ENCODE measurements around the gene SPATA7. TPM values are rescaled to one million over a fixed set of nuclear protein-coding genes. Genes with fewer than 3 reads are reported as not detected.

SPATA7 gene
- total and polyA plus RNA-seq, 2 experiments from 2014 or later = 16.5 to 17.8 TPM

DNA sequence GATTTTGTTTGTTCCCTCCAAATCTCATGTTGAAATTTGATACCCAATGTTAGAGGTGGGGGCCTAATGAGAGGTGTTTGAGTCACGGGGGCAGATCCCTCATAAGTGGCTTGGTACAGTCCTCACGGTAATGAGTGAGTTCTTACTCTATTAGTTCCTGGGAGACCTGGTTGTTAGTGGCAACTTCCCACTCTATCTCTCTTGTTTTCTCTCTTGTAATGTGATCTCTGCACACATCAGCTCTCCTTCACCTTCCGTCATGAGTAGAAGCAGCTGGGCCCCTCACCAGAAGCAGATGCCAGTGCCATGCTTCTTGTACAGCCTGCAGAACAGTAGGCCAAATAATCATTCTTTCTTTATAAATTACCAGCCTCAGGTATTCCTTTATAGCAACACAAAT is 32.8 kb upstream of the SPATA7 start (continued):
- TF ChIP-seq, protein P1, sequence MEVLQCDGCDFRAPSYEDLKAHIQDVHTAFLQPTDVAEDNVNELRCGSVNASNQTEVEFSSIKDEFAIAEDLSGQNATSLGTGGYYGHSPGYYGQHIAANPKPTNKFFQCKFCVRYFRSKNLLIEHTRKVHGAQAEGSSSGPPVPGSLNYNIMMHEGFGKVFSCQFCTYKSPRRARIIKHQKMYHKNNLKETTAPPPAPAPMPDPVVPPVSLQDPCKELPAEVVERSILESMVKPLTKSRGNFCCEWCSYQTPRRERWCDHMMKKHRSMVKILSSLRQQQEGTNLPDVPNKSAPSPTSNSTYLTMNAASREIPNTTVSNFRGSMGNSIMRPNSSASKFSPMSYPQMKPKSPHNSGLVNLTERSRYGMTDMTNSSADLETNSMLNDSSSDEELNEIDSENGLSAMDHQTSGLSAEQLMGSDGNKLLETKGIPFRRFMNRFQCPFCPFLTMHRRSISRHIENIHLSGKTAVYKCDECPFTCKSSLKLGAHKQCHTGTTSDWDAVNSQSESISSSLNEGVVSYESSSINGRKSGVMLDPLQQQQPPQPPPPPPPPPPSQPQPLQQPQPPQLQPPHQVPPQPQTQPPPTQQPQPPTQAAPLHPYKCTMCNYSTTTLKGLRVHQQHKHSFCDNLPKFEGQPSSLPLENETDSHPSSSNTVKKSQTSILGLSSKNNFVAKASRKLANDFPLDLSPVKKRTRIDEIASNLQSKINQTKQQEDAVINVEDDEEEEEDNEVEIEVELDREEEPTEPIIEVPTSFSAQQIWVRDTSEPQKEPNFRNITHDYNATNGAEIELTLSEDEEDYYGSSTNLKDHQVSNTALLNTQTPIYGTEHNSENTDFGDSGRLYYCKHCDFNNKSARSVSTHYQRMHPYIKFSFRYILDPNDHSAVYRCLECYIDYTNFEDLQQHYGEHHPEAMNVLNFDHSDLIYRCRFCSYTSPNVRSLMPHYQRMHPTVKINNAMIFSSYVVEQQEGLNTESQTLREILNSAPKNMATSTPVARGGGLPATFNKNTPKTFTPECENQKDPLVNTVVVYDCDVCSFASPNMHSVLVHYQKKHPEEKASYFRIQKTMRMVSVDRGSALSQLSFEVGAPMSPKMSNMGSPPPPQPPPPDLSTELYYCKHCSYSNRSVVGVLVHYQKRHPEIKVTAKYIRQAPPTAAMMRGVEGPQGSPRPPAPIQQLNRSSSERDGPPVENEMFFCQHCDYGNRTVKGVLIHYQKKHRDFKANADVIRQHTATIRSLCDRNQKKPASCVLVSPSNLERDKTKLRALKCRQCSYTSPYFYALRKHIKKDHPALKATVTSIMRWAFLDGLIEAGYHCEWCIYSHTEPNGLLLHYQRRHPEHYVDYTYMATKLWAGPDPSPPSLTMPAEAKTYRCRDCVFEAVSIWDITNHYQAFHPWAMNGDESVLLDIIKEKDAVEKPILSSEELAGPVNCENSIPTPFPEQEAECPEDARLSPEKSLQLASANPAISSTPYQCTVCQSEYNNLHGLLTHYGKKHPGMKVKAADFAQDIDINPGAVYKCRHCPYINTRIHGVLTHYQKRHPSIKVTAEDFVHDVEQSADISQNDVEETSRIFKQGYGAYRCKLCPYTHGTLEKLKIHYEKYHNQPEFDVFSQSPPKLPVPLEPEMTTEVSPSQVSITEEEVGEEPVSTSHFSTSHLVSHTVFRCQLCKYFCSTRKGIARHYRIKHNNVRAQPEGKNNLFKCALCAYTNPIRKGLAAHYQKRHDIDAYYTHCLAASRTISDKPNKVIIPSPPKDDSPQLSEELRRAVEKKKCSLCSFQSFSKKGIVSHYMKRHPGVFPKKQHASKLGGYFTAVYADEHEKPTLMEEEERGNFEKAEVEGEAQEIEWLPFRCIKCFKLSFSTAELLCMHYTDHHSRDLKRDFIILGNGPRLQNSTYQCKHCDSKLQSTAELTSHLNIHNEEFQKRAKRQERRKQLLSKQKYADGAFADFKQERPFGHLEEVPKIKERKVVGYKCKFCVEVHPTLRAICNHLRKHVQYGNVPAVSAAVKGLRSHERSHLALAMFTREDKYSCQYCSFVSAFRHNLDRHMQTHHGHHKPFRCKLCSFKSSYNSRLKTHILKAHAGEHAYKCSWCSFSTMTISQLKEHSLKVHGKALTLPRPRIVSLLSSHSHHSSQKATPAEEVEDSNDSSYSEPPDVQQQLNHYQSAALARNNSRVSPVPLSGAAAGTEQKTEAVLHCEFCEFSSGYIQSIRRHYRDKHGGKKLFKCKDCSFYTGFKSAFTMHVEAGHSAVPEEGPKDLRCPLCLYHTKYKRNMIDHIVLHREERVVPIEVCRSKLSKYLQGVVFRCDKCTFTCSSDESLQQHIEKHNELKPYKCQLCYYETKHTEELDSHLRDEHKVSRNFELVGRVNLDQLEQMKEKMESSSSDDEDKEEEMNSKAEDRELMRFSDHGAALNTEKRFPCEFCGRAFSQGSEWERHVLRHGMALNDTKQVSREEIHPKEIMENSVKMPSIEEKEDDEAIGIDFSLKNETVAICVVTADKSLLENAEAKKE (CRISPR knock-in tag; IDR thresholded peaks at IDR 0.05) = no peak
- TF ChIP-seq EZH2 (IDR thresholded peaks at IDR 0.05; ENCODE audit: low read depth, unreplicated experiment) (no peak), EZH2phosphoT487 (IDR thresholded peaks at IDR 0.05; ENCODE audit: unreplicated experiment) (no peak), JUNB (IDR thresholded peaks at IDR 0.05; ENCODE audit: unreplicated experiment) (no peak), POLR2AphosphoS5 (IDR thresholded peaks at IDR 0.05; ENCODE audit: low read depth) (no peak), ZNF114 (CRISPR knock-in tag; IDR thresholded peaks at IDR 0.05) (no peak), CREB1 (CRISPR knock-in tag; IDR thresholded peaks at IDR 0.05; ENCODE audit: low read depth) (no peak), ZNF331 (CRISPR knock-in tag; IDR thresholded peaks at IDR 0.05; ENCODE audit: low read depth) (no peak), STAT1 (IDR thresholded peaks at IDR 0.05; ENCODE audit: unreplicated experiment) (no peak)
- TF ChIP-seq, protein P2, sequence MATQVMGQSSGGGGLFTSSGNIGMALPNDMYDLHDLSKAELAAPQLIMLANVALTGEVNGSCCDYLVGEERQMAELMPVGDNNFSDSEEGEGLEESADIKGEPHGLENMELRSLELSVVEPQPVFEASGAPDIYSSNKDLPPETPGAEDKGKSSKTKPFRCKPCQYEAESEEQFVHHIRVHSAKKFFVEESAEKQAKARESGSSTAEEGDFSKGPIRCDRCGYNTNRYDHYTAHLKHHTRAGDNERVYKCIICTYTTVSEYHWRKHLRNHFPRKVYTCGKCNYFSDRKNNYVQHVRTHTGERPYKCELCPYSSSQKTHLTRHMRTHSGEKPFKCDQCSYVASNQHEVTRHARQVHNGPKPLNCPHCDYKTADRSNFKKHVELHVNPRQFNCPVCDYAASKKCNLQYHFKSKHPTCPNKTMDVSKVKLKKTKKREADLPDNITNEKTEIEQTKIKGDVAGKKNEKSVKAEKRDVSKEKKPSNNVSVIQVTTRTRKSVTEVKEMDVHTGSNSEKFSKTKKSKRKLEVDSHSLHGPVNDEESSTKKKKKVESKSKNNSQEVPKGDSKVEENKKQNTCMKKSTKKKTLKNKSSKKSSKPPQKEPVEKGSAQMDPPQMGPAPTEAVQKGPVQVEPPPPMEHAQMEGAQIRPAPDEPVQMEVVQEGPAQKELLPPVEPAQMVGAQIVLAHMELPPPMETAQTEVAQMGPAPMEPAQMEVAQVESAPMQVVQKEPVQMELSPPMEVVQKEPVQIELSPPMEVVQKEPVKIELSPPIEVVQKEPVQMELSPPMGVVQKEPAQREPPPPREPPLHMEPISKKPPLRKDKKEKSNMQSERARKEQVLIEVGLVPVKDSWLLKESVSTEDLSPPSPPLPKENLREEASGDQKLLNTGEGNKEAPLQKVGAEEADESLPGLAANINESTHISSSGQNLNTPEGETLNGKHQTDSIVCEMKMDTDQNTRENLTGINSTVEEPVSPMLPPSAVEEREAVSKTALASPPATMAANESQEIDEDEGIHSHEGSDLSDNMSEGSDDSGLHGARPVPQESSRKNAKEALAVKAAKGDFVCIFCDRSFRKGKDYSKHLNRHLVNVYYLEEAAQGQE (IDR thresholded peaks at IDR 0.05; ENCODE audit: unreplicated experiment) = no peak

All from GM23338 (cell line).